Adrenal gland (tissue), 5 donors: ENCODE data around the gene NACA2.
"Not testable (repeated sequence)": the region's sequence is repeated elsewhere in the genome, so short reads cannot be mapped to it uniquely, and the experiment has no call there.

Source experiments
- POLR2A ChIP-seq, 2 donors: fragments of 450-650 bp; IDR thresholded peaks; one replicate each; pipeline ENCODE4 v1.6.1; 2017; ENCODE audit warnings: antibody characterized with exemption in 2 of 2, mild to moderate bottlenecking in 2 of 2, moderate library complexity in 1 of 2
- TF ChIP-seq, protein P1 (sequence below), 6 experiments: fragments of 450-650 bp in 4 of 6; fragments of 200-600 bp in 2 of 6; sonication (generic) in 1 of 6; IDR thresholded peaks; 1 replicate in 5 of 6; 2 replicates in 1 of 6; pipeline versions ENCODE4 v1.5.1 to v1.8.0; 2016 to 2021; ENCODE audit warnings: antibody characterized with exemption in 6 of 6, mild to moderate bottlenecking in 2 of 6, moderate library complexity in 1 of 6
- donor health status: DM: no; HTN: no; CAD: no.

GRCh38 chr17:61566448-61566847, 24.6 kb downstream of the NACA2 start:
- TF ChIP-seq, protein P1, sequence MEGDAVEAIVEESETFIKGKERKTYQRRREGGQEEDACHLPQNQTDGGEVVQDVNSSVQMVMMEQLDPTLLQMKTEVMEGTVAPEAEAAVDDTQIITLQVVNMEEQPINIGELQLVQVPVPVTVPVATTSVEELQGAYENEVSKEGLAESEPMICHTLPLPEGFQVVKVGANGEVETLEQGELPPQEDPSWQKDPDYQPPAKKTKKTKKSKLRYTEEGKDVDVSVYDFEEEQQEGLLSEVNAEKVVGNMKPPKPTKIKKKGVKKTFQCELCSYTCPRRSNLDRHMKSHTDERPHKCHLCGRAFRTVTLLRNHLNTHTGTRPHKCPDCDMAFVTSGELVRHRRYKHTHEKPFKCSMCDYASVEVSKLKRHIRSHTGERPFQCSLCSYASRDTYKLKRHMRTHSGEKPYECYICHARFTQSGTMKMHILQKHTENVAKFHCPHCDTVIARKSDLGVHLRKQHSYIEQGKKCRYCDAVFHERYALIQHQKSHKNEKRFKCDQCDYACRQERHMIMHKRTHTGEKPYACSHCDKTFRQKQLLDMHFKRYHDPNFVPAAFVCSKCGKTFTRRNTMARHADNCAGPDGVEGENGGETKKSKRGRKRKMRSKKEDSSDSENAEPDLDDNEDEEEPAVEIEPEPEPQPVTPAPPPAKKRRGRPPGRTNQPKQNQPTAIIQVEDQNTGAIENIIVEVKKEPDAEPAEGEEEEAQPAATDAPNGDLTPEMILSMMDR (IDR thresholded peaks at IDR 0.05) = not testable (repeated sequence)
- TF ChIP-seq POLR2A (IDR thresholded peaks at IDR 0.05) = not testable (repeated sequence)
